NCI-H1092 treated with DMSO at 0.1 percent for 48 hours (cell line): ENCODE measurements around the gene ANKRD66.
"Not testable (repeated sequence)": the region's sequence is repeated elsewhere in the genome, so short reads cannot be mapped to it uniquely, and the experiment has no call there.

Experiments used
- DNase-seq: peaks from one replicate; lab custom pipeline; 2025; lab: John Stamatoyannopoulos, UW

ANKRD66 gene

DNA sequence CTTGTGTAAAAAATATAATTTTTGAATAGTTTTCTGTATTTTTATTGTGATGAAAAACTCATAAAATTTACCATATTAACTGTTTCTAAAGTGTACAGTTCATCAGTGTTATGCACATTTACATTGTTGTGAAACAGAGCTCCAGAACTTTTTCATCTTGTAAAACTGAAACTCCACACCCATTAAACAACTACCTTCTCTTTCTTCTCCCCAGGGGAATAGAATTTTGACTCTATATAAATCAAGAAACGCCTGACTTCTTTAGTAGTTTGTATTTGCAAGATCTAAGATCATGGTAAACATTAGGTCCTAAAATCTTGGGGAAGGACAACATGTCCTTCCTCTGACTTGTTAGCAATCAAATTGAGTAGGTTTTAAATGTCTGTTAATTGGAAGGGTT, 9.1 kb downstream of the ANKRD66 start:
- no peak for DNase-seq

DNA sequence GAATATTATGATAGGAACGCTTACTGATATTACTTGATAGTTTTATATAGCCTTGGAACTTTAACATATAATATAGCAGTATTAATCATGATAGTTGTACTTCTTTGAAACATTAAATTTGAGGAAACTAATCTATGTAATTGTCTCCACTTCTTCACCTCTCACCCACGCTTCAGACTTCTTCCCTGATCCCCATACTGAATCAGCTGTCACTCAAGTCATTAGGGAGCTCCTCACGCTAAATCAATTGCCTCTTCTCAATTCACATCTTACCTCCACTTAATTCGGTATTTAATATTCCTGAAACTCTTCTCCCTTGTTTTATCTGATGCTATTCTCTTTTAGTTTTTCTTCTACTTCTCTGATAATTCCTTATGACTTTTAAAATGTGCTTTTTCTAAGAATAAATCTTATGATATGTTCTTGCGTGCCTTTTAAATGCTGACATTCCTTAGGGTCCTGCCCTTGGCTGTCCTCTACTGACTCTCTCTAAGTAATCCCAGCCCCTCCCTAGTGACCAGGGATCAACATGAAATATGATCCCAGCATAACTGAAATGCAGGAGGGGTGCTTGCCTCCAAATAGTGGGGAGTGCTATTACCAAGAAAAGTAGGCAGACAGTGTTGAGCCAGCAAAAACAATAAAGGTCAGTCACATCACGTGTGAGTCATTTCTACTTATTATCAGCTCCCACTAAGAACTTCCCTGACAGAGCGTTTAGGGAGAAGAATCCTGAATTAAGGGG, 9.9 kb downstream of the ANKRD66 start:
- DNase-seq = no peak

GRCh38 chr6:46757214-46757596, 10.5 kb downstream of the ANKRD66 start:
- DNase-seq = no peak

- DNase-seq = no peak
Measured at GRCh38 chr6:46758960-46759753, 12.4 kb downstream of the ANKRD66 start.

DNA sequence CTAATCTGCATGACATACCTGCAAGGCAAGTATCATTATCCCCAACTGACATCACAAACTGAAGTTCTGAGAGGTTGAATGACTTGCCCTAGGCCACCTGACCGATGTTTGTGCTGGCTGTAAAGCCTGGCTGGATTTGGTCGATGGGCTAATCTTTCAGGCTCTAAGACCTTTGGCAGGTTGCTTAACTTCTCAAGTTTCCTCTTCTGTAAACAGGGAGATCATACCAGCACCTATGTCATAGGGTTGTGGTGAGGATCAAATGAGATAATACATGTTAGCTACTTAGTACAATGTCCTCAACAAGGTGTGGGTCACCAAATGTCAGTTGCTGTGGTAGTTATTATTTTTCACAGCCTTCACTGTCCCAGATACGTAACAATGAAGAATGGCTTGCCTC, 14.2 kb downstream of the ANKRD66 start:
- no peak for DNase-seq

- no peak for DNase-seq
Measured at GRCh38 chr6:46763466-46763865, 16.7 kb downstream of the ANKRD66 start.

- DNase-seq = not testable (repeated sequence)
Measured at GRCh38 chr6:46764280-46764679, 17.5 kb downstream of the ANKRD66 start.

DNA sequence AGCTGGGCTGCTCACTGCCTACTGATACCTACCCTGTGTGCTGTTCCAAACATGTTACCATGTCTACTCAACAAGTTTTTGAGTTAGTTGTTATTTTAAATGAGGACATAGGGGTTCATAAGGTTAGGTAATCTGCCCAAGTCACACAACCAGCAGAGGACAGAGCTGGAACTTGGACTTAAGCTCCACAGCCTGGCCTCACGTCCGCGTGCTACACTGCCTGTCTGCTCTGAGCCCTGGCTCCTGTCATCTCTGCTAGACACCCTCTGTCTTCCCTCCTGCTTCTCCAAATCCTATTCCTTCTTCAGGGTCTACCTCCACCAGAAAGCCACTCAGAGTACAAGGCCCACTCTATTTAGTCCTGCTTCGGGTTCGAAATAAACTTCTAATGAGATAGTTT, 18.2 kb downstream of the ANKRD66 start:
- no peak for DNase-seq

DNA sequence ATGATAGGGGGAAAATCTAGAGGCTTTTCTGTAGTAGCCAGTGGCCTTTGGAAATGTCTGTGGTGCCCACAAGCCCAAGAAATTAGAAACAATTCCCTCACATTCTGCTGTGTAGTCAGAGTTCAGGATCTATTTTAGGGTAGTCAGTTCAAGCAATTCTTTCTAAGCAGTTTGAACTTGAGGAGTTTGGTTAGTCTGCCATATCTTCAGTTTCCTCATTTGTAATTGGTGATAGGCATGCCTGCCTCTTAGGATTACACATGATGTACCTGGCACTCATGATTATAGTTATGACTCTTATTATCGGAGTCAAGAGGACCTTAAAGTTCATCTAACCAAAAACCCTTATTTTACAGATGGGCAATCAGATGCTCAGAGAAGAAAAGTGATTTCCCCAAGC, 25.3 kb downstream of the ANKRD66 start:
- DNase-seq = no peak

GRCh38 chr6:46772762-46773161, 26.0 kb downstream of the ANKRD66 start:
- no peak for DNase-seq

- DNase-seq = no peak
Measured at GRCh38 chr6:46773201-46773855, 26.6 kb downstream of the ANKRD66 start.

DNA sequence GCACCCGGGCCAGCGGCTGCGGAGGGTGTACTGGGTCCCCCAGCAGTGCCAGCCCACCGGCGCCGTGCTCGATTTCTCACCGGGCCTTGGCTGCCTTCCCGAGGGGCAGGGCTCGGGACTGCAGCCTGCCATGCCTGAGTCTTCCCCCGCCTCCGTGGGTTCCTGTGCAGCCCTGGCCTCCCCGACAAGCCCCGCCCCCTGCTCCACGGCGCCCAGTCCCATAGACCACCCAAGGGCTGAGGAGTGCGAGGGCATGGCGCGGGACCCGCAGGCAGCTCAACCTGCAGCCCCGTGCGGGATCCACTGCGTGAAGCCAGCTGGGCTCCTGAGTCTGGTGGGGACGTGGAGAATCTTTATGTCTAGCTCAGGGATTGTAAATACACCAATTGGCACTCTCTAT, 28.0 kb downstream of the ANKRD66 start:
- not testable (repeated sequence) for DNase-seq

DNA sequence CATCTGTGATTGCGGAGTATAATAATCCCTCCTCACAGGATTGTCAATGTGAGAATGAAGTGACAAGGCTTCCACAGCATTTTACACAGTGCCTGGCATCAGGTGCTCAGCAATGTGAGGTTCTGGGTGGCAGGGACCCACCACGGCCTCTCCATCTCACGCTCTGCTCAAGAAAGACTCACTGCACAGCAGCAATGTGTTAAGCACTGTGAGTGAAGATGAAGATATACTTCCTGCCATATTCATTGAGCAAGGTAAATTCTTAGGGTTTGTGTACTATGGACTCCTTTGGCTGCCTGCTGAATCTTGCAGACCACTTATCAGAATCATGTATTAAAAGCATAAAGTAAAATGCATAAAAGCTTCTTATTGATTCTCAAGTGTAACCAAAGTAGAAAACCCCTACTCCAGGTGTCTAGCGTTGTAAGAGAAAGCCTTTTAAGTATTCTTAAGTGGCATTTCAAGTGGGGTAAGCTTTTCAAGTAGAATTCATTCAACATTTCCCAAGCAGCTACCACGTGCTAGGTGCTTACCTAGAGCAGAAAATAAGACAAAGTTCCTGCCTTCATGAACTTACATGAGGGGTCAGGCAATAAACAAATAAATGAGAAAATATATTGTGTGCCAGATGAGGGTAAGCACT, 29.5 kb downstream of the ANKRD66 start:
- DNase-seq = no peak

DNA sequence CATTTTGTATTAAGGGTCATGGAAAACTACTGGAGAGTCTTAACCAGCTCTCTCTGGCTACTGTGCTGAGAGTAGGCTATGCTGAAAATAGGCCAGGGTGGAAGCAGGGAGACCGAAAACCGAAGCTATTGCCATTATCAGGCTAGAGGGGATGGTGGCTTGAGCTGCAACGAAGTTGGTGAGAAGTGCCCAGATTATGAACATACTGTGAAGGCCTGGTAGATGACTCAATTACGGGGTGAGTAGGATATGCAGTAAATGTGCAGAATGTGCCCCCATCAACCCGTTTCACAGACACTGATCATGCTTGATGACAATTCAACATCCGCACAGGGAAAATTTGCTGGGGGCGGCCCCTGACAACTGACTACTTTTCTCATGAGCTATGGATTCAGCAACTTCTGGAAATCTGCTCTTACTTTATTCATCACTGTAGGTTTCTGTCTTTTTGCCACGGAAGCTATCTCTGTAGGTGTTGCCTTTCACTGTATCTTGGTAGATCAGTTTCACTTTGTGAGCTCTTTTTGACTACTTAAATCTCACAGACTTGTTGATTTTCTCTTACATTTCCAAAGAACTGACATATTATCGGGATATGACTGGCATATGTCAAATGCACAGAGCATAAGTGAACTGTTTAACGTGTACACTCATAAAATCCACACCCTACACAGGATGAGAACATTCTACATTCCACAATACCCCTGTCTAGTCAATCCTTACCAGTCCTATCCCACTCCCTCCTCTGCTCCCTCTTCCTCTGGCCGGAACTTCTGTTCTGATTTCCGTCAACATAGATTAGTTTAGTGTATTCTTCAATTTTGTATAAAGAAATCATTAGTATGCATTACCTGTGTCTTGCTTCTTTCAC, 31.0 kb downstream of the ANKRD66 start:
- no peak for DNase-seq

DNA sequence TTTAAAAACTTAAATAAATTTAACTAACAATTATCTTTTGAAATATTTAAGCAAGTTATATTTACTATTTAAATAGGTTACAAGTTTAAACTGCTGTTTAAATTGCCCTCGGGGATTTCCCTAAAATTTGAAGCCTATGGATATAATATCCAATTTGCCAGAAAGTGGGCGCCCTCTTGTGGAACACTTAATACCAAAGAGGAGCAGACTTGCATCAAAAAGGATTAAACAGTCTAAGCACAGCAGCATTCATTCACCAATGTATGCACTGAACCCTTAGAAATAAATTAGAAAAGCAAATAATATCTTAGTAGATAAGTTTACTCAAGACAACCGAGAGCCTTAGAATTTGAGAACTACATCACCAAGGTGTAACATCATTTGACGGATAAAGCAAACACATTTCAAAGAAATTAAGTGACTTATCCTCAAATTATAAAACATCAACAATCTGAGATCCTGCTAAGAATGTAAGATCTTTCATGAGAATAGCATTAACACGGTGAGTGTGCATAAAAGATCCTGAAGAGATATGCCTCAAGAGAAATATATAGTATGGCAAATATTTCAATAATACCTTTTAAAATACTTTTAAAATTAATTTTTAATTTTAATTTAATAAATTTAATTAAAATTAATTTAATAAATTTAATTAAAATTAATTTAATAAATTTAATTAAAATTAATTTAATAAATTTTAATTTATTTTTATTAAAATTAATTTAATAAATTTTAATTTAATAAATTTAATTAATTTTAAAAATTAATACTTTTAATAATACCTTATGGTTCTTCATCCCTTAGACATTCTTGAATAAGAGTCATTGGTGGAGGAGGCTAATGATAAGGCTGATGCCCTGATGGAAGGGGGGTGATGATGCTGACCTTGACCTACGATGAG, 35.0 kb downstream of the ANKRD66 start:
- peak; percentile 62 for DNase-seq

- no peak for DNase-seq
Measured at GRCh38 chr6:46784535-46784934, 37.8 kb downstream of the ANKRD66 start.

GRCh38 chr6:46787871-46788540, 41.3 kb downstream of the ANKRD66 start:
- no peak for DNase-seq

DNA sequence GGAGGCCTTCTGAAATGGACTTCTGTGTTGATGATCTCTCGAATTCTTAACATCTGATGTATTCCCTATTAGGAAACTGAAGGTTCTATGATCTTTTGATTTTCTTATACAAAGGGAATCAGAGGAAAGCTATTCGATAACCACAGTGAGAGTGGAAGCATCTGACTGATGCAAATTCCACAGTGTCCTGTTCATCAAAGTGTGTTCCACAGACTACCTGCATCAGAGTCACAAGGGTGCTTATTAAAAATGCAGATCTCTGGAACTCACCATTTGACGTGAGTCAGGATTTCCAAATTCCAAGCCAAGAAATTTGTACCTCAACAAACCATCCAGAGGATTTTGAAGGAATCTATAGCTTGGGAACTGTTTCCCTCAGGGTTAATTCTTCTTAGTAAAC, 42.1 kb downstream of the ANKRD66 start:
- DNase-seq = no peak

DNA sequence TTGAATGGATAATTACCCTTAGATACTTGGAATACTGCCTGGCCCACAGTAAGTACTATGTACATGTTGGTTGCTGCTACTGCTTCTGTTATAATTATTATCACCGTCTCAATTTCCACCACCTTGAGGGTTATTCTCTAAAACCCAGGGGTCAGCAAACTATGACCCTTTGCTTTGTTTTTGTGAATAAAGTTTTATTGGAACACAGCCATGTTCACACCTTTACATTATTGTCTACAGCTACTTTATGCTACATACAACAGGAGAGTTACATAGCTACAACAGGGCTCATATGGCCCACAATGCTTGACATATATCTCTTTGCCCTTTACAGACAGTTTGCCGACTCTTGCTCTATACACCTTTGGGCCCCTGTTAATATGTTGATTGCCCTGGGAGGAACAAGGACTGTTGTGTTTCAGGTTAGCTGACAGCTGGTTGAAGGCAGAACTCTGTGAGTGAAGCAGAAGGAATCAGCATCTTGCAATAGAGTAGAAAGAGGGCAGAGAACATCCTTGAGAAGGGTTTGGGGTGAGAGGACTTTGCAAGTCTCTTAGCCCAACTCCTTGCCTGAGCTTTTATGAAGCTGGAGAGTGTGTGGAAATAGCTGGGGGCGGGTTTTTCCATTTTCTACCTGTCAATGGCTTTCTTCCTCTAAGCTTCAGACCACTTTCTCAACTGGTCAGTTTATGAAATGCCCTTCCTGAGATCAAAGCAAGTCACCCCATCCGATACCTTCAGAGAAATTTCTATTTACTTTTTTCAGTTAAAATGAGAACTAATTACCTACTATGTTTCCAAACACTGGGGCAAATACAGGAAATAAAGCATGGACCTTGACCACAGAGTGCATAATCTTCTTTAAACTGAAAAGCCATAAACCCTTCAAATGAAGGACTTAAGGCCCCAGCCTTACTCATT, 43.0 kb downstream of the ANKRD66 start:
- DNase-seq = no peak
